SU-DHL-6 (cell line): ENCODE results near the gene CRYAB.

Experiments used
- EZH2phosphoT487 ChIP-seq: fragments of 200-600 bp; sonication (generic), shearing (Covaris generic); conservative IDR thresholded peaks from 2 replicates; pipeline ENCODE4 v1.6.1; 2018; ENCODE audit warnings: mild to moderate bottlenecking, antibody characterized with exemption, low read length, moderate library complexity, mixed read lengths
- TF ChIP-seq, protein P1 (sequence below): fragments of 200-600 bp; sonication (generic); IDR thresholded peaks from one replicate; pipeline ENCODE4 v1.5.1; 2017; ENCODE audit warnings: antibody characterized with exemption, mild to moderate bottlenecking, low read length, moderate library complexity; ENCODE audit not compliant: insufficient read depth, poor library complexity, severe bottlenecking

DNA sequence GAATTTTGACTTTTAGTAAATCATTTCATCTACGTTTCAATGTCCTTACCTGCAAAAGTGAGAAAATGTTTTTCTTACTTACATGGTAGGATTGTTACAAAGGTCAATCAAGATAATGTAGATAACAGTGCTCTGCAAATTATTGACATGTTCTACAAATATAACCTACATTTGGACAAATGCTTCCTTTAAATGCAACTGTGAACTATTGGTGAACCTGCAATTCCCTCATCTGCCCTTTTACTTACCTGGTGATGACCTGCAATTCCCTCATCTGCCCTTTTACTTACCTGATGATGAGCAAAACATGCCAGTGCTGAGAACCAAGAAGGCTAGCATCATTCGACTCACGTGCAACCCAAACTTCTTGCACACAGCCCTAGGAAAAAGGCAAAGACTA lies 51.3 kb downstream of the CRYAB start:
- TF ChIP-seq, protein P1, sequence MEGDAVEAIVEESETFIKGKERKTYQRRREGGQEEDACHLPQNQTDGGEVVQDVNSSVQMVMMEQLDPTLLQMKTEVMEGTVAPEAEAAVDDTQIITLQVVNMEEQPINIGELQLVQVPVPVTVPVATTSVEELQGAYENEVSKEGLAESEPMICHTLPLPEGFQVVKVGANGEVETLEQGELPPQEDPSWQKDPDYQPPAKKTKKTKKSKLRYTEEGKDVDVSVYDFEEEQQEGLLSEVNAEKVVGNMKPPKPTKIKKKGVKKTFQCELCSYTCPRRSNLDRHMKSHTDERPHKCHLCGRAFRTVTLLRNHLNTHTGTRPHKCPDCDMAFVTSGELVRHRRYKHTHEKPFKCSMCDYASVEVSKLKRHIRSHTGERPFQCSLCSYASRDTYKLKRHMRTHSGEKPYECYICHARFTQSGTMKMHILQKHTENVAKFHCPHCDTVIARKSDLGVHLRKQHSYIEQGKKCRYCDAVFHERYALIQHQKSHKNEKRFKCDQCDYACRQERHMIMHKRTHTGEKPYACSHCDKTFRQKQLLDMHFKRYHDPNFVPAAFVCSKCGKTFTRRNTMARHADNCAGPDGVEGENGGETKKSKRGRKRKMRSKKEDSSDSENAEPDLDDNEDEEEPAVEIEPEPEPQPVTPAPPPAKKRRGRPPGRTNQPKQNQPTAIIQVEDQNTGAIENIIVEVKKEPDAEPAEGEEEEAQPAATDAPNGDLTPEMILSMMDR, result no peak
- TF ChIP-seq EZH2phosphoT487, result no peak
